EL (cell line): ENCODE measurements around the gene PCED1B.
"Not testable (repeated sequence)": the region's sequence is repeated elsewhere in the genome, so short reads cannot be mapped to it uniquely, and the experiment has no call there.

Source experiments
- DNase-seq: peaks from one replicate; pipeline ENCODE4 v3.0.0-alpha.2; 2016

PCED1B gene

DNA sequence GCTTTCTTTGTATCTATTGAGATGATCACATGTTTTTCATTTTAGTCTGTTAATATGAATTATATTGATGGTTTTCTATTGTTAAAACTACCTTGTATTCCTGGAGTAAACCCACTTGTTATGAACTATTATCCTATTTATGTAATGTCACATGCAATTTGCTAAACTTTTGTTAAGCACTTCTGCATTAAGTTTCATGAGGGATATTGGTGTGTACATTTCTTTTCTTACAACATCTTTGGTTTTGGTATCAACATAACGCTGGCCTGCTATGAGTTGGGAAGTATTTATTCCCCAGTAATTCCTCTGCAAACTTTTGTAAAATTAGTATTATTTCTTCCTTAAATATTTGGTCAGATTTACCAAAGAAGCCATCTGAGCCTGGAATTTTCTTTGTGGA is 46.8 kb downstream of the PCED1B start:
- DNase-seq = no peak

DNA sequence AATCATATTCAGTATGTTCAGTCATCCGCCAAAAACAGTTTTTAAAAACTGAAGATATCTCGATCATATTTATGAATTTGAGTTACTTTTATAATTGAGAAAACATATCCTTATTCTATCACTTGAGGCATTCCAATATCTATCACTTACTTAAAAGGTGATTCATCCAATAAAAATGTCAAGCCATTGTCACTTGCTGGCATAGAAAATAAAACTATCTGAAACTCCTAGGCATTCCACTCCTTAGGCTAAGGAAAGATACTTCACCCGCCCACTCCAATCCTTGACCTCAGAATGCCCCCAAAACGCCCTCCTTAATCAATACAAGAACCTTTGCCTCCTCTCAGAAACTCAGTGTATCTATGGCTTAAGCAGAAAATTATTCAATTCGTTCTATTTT is 51.6 kb downstream of the PCED1B start:
- DNase-seq = peak; percentile 18

DNA sequence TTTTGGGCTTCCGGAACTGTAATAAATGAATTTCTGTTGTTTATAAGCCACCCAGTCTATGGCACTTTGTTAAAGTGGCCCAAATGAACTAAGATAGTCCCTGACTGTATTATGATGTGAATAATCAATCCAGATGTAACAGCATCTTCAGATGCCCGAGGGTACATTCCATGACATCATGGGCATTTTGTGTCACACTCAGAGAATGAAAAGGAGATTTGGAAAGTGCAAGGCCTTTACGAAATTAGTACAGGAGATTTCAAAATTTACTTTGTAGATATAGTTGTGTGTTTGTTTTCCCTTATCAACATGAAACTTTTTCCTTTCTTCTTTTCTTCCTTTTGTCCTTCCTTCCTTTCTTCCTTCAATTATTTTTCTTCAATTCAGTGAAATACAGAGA is 54.6 kb downstream of the PCED1B start:
- DNase-seq = peak; percentile 39

DNA sequence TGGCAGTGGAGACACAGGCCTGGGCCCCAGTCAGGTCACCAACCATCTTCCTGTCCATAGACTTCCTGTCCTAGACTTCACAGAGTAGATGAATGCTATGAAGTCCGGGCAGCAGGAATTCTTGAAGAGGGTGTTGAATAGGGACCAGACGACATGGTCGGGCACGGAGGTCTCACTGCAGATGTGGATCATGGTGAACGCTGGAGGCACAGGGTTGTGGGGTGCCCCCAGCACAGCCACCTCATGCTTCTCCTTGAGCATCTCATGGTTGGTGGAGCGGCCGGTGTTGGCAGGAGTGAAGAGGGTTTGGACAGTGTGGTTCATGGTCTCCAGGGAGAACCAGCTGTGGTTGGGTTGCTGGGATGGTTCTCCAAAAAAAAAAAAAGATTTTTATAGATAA is 56.2 kb downstream of the PCED1B start:
- DNase-seq = no peak

DNA sequence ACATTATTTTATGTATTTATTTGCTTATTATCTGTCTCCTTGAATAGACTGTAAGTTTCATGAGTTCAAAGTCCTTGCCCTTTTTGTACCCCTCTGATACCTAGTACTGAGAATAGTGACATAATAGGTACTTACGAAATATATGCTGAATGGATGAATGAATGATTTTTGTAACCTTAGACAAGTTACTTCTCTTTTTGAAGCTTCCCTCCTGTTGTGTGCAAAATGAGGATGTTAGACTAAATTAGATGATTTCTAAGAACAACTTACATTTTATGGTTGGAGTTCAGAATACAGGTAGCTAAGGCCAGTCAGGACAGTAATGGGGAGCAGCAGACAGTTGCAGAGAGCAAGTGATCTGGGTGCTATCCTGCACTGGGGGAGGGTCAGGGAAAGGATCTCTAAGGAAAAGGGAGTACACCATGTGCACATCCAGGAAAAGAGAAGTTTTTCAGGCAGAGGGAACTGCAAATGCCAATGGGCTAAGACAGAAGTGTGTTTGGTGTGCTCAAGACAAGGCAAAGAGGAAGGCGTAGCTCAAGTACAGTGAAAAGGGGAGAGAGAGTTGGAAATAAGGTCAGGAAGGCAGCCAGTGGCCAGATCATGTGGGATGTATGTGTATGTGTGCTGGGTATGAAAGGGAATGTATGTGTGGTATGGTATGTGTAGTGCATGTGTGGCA is 59.7 kb downstream of the PCED1B start:
- no peak for DNase-seq

DNA sequence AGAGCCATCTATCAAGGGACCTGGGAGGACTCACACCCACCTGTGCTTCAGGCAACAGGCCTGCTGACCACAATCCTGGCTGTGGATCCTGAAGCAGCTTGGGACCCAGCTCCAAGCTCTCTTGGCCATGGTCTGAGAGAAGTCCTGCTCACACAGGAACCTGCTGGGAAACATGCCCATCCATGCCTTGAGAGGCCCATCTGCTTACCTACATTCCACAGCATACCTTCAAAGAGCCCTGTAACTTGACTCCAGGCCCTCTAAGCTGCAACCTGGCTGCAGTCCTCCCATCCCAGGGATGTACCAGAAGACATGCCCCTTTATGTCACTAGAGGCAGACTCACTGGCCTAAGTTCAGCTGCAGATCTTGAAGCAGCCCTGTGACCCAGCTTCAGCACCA is 62.0 kb downstream of the PCED1B start:
- DNase-seq = no peak

DNA sequence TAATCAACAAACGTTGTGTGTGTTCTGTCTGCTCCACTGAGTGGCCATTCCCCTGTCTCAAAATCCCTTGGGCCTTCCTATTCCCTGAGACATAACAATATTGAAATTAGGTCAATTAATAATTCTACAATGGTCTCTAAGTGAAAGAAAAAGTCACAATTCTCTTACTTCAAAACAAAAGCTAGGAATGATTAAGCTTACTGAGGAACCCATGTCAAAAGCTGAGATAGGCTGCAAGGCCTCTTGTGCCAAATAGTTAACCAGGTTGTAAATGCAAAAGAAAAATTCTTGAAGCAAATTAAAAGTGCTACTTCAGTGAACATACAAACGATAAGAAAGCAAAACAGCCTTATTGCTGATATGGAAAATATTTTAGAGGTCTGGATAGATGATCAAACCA is 65.3 kb downstream of the PCED1B start:
- no peak for DNase-seq

DNA sequence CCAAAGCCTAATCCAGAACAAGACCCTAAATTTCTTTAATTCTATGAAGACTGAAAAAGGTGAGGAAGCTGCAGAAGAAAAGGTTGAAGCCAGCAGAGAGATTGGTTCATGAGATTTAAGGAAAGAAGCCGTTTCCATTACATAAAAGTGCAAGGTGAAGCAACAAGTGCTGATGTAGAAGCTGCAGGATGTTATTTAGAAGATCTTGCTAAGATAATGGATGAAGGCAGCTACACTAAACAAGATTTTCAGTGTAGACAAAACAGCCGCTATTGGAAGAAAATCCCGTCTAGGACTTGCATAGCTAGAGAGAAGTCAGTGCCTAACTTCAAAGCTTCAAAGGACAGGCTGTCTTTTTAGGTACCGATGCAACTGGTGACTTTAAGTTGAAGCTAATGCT is 65.8 kb downstream of the PCED1B start:
- DNase-seq = no peak

DNA sequence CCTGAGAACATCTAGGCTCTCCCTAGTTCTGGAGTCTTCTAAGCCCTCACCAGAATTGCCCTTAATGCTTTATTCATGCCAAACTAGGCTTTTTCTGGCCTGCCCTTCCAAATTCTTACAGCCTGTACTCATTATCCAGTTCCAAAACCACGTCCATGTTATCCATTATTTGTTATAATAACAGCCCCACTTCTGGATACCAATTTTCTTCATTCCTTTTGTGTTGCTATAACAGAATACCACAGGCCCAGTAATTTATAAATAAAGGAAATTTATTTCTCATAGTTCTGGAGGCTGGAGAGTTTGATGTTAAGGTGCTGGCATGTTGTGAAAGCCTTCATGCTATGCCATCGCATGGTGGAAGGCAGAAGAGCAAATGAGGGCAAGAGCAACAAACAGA is 68.3 kb downstream of the PCED1B start:
- DNase-seq = peak; percentile 8

DNA sequence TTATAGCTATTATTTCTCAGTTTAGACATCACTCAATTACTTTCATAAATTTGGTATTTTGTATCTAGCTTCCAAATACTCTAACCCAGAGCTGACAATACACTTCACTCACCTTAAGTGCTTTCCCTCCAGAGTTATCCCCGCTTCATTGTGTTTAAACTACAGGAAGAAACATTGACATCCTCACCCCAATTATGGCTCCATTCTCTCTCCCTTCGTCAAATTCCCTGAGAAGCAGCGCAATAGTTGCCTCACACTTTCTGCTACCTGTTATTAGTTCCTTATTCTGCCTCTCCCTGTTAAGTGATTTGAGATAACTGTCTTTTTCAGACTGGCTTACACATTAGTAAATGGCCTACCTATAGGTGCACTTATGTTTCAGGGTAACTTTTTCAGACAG is 69.7 kb downstream of the PCED1B start:
- DNase-seq = no peak

DNA sequence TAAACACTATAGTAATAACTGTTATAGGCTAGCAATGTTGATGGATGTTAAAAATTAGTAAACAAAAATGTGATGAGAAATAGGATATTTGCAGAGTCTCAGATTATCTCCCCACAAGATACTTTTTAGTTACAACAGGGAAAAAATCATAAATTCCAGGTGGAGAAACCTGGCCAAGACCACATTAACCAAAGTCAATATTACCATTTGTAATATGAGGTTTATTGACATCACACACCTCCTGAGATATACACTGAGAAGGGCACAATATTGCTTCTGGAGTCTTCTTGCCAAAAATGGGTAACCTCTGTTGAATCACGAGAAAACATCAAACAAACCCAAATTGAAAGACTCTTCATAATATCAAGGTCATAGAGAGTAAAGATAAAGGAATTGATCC is 72.7 kb downstream of the PCED1B start:
- no peak for DNase-seq

DNA sequence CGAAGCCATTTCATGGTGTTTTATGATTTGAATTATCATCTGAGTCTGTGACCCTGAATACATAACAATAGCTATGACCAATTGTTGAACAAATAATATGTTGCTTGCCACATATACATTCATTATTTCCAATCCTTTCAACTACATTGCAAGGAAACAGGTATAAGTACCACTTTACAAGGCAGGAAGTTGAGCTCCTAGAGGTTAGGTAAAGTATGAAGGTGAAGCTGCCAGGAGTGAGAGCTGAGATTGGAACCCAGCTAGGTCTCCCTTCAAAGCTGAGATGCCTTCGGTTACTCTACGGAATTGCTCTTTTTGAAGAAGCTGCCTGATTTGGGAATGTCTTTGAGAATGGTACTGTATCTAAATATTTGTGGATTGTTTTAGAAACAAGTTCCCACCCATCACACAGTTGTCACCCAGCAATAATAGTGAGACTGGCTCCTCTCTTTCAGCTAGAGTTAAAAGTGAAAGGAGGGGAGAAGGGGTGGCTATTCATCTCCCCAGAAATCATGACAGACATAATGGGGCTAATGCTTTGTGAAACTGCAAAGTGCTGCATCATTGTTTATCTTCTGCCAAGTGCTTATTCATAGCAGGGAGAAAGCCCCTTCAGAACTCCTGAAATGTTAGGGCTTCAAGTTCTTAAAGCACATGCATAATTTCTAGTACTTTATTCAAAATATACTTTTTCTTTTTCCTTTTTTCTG is 76.2 kb downstream of the PCED1B start:
- no peak for DNase-seq

DNA sequence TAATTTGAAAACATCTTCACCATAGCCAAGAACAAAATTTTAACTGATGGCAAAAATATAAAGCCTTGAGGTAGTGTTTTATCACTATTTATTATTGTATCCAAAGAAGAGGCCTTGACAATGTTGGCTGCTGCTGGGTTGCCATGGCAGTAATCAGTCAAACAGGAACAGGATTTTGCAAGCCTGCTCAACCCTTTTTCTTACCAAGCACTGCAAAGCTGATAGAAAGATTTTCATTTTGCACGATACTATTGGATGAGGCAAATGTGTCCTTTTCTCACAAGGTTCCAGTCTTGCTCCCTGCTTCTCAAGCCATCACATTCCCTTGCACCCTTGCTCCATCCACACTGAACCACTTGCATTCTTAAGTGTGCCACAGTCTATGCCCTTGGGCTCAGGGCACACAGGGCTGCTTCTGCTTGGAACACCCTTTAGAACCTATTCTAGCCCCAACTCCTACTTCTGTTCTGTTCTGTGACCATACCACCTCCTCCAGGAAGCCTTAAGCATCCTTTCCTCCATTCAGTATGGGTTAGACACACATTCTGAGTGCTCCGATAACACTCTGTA is 76.8 kb downstream of the PCED1B start:
- no peak for DNase-seq

DNA sequence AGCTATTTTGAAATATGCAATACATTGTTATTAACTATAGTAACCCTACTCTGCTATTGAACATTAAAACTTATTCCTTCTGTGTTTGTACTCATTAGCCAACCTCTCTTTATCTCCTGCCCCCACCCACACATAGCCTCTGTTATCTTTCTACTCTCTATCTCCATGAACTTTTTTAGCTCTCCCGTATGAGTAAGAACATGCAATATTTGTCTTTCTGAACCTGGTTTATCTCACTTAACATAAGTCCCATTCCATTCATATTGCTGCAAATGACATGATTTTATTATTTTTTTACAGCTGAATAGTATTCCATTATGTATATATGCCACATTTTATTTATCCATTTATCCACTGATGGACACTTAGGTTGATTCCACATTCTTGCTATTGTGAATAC is 79.4 kb downstream of the PCED1B start:
- no peak for DNase-seq

DNA sequence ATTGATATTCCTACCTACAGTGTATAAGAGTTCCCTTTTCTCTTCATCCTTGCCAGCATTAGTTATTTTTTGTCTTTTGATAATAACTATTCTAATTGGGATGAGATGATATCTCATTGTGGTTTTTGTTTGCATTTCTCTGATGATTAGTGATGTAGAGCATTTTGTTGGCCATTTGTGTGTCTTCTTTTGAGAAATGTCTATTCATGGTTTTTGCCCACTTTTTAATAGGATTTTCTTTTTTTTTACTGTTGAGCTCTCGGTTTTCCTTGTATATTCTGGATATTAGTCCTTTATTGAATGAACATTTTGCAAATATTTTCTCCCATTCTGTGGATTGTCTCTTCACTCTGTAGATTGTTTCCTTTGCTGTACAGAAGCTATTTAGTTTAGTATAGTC is 79.9 kb downstream of the PCED1B start:
- no peak for DNase-seq

DNA sequence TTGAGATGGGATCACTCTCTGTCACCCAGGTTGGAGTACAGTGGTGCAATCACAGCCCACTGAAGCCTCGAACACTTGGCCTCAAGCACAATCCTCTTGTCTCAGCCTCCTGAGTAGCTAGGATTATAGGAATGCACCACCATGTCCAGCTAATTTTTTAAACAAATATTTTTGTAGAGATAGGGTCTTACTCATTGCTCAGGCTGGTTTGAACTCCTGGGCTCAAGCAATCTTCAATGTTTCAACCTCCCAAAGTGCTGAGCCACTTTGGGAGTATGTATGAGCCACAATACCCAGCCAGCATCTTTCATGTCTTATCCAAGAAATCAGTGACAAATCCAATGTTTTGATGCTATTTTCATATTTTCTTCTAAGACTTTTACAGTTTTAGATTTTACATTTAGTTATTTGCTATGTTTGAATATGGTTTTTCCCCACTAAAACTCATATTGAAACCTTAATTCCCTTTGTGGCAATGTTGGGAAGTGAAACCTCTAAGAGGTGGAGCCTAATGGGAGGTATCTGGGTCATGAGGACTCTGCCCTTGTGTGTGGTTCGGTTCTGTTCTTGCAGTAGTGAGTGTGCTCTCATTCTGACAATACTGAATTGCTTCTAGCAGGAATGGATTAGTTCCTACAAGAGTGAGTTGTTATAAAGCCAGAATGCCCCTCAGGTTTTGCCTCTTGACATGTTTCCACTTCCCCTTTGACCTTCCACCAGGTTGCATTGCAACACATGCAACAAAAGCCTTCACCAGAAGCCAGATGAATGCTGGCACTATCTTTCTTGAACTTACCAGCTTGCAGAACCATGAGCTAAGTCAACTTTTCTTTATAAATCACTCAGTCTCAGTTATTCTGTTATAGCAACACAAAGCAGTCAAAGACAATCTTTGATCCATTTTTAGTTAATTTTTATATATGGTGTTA is 81.2 kb downstream of the PCED1B start:
- DNase-seq = no peak

DNA sequence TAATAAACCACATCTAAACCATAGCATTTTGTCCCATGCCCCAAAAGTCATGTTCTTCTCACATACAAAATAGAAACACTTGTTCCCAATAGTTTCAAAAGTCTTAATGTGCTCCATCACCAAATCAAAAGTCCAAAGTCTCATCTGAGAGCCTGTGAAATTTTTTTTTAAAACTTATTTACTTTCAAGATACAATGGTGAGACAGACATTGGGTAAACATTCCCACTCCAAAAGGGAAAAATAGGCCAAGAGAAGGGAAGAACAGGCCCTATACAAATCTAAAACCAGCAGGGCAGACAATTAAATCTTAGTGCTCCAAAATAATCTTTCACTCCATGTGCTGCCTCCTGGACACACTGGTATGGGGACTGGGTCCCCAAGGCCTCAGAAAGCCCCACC is 84.7 kb downstream of the PCED1B start:
- no peak for DNase-seq

DNA sequence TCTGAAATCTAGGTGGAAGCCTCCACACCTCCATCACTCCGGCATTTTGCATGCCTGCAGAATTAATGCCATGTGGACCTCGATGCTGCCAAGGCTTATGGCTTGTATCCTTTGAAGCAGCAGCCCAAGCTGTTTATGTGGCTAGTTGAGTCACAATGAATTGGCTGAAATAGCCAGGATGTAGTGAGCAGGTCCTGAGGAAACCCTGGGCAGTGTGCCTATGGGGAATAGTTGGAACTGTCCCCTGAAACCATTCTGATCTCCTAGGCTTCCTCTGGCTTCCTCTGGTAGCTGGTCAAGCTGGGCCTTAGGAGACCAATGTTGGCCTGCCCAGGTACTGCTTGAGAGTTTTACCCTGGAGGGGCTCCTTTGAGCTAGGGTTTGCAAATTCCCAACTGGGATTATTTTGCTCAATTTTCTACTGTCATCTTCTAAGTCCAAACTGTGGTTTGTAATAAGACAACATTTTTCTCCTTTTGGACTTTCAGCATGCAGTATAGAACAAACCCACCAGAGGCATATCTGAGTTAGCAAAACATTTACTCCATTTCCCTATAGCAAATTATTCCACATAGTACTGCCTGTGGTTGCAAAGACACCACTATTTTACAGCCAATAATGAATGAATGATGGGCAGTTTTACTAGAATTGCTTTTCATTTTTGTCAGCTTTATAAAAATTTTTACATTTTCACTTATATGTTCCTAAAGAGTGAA is 85.5 kb downstream of the PCED1B start:
- DNase-seq = peak; percentile 30

DNA sequence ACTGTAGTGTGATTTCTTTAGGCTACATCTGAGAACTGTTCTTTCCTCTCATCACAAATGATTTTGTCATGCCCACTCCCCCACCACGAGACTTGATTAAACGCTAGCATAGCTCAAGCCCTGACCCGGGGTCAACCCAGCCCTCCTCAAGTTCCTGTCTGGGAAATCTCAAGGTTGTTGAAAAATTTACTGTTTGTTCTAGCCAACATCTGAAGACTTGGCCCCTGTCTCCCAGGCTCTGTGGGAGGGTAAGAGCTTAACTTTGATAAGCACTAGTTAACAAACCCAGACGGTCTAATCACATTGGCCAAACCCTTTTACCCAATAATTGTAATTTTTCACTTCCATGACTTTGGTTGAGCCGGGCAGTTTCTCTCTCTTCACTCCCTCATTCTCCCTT is 86.5 kb downstream of the PCED1B start:
- DNase-seq = no peak

DNA sequence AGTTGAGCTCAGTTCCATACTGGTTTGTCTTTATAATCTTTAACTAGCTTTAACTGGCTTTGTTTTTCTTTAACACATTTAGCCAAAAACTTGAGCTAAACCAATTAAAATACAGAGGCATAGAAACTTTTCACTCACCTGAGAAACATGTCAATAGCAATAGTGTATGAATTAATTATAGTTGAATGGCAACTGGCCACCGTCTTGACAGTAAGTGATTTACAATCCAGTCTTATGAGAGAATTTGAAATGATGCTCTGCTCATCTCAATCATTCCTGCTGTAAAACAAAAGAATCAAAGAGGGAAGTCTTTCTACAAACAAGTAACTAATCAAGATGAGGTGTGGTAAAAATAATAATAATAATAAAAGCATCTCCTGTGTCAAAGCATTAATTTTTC is 86.9 kb downstream of the PCED1B start:
- DNase-seq = no peak

DNA sequence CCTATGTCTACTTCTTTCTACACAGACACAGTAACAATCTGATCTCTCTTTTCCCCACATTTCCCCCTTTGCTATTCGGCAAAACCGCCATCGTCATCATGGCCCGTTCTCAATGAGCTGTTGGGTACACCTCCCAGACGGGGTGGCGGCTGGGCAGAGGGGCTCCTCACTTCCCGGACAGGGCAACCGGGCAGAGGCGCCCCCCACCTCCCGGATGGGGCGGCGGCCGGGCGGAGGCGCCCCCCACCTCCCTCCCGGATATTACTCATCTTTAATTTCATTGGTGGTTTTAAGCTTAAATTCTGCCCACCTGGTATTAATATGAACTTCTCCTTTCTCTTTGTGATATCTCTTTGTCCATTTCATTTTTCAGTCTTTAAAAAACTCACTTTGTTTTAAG is 90.9 kb downstream of the PCED1B start:
- DNase-seq = not testable (repeated sequence)

DNA sequence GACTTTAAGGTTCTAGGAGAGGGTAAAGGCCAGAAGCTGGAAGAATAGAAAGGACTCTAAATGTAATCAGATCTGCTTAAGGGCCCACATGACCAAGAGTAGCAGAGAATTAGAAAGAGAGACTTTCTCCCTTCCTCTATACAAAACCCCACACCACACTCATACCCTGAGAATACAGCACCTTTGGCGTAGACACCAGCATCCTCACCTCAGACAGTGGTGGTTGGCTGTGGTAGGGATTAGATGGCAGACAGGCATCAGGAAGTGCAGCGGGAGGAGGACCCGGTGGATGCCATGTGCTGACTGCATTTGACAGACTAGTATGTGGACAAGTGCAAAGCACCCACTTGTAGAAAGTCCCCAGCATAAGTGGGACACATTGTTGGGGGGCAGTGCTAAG is 98.6 kb downstream of the PCED1B start:
- DNase-seq = no peak
